Suppressor macrophage (primary cell): ENCODE measurements around the gene CDK4.
"Not testable (repeated sequence)": the region's sequence is repeated elsewhere in the genome, so short reads cannot be mapped to it uniquely, and the experiment has no call there.

ENCODE experiments used
- DNase-seq, 4 experiments: peaks; one replicate each; pipeline ENCODE4 v3.0.0-alpha.2; 2020 to 2022

Gene CDK4

DNA sequence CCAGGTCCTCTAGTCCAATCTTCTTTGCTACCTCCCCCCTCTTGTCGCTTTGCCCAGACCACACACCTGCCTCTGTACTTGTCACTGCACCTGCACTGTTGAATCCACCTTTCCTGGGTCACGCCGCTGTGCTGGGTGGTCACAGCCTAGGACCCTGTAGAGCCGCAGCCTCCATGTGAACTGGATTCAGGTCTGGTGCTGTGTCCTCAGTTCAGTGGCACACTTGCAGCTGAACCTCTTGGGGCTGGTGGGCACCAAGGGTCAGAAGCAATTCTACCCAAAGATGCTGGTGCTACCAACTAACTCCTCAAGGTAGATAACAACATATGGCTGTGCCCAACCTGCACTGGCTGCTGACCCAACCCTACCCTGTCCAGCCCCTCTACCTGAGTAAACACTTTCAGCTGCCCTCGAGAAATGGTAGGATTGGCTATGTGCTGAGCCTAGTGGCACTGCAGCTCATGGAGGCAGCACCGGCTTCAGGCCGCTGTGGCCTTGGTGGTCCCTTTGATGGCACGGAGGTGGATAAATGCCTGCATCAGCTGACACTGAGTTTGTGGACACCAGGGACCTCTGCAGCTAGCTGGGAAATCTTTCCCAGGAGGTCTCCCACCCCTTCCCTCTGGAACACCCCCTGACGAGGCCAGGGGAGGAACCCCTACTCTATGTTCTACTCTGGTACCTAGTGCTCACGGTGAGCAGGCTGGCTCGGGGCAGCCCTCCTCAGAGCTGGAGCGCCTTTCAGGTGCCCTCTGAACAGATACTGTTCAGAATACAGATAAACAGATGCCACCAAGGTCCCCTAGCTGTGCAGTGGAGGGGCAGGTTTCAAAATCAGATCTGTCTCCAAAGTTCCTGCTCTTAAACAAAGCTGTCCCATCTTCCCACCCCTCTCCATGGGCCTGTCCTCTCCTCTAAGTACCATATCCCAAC lies 27.8 kb downstream of the CDK4 start:
- no peak for DNase-seq

DNA sequence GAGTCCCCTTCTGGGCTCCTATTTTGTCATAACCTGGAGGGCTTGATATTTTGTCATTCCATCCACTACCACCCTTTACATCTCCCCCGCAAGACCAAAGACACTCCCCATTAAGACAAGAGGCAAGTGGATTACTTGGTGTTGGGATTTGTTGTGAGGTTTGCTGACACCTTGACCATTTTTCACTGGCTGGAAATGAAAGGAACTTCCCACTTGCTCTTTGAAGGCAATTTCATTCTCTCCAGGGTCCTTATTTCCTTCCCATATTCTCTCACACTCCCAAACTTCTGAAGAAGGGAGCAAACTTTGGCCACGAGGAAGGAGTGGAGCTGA lies 28.5 kb downstream of the CDK4 start:
- DNase-seq: no peak

DNA sequence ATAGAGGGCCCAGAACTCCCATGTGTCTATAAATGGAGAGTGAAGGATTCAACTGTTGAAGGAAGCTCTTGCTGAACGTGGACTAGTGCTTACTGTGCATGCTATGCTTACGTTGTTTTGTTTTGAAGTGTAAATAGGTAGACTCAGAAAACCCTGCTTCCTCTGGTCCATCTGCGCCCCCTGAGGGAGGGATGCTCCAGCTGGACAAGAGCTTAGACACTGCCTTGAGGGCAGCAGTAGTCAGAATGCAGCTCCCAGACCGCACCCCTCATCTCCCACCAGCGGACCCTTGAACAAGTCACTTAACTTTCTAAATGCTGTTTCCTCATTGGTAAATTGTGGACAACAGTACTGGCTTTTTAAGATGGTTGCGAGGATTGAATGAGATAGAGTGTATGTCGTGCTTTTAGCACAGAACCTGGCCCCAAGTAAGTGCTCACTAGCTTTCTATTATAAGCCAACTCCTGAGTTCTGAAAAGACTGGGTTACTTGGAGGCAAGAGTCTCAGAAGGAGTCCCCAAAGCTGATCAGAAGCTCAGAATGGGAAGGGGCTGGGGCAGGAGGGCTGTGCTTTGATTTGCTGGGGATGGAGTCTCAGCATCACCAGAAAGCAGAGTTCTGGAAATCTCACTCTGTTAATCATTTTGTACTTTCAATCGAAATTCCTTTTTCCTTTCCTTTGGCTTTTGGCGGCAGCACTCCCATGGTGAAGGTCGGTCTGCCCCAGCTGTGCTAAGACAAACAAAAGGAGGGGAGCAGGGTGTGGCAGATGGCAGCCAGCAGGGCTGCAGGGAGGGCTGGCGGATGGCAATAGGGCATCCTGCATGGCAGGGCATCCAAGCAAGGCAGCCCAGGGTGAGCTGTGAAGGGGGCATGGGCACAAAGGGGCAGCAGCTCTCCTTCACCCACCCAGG lies 29.1 kb downstream of the CDK4 start:
- no peak for DNase-seq

DNA sequence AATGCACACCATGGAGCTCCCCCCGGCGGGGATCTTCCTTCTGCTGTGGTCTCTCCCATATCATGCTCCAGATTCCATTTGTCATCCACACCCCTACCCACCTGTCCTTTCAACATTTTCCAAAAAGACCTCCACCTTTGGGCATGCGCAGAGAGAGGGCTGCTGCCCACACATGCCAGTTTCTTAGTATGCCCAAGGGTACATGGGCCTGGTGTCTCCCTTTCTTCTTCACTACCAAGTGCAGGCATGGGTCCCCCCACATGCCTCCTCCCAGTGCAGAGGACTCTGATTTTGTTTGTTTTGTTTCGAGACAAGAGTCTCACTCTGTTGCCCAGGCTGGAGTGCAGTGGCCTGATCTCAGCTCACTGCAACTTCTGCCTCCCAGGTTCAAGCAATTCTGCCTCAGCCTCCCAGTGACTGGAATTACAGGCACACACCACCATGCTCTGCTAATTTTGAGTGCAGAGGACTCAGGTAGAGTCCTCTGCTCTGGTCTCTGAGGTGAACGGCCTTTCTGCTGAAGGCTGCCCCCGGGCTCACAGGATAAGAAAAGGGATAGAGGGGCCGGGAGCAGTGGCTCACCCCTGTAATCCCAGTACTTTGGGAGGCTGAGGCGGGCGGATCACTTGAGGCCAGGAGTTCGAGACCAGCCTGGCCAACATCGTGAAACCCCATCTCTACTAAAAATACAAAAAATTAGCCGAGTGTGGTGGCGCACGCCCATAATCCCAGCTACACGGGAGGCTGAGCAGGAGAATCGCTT lies 30.1 kb downstream of the CDK4 start:
- not testable (repeated sequence) for DNase-seq

DNA sequence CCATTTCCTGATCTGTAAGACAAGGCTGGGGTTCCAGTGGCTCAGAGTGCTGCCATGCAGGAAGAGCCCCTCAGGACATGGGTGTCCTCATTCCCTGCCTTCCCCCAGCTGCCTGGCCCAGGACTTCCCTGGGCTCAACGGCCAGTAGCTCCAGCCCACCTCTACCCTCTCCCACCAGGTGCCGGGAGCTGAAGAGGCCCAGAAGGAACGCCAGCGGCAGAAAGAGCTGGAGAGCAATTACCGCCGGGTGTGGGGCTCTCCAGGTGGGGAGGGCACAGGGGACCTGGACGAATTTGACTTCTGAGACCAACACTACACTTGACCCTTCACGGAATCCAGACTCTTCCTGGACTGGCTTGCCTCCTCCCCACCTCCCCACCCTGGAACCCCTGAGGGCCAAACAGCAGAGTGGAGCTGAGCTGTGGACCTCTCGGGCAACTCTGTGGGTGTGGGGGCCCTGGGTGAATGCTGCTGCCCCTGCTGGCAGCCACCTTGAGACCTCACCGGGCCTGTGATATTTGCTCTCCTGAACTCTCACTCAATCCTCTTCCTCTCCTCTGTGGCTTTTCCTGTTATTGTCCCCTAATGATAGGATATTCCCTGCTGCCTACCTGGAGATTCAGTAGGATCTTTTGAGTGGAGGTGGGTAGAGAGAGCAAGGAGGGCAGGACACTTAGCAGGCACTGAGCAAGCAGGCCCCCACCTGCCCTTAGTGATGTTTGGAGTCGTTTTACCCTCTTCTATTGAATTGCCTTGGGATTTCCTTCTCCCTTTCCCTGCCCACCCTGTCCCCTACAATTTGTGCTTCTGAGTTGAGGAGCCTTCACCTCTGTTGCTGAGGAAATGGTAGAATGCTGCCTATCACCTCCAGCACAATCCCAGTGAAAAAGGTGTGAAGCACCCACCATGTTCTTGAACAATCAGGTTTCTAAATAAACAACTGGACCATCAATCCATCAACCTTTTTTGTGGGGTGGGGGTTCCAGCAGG lies 31.2 kb downstream of the CDK4 start:
- DNase-seq: no peak

DNA sequence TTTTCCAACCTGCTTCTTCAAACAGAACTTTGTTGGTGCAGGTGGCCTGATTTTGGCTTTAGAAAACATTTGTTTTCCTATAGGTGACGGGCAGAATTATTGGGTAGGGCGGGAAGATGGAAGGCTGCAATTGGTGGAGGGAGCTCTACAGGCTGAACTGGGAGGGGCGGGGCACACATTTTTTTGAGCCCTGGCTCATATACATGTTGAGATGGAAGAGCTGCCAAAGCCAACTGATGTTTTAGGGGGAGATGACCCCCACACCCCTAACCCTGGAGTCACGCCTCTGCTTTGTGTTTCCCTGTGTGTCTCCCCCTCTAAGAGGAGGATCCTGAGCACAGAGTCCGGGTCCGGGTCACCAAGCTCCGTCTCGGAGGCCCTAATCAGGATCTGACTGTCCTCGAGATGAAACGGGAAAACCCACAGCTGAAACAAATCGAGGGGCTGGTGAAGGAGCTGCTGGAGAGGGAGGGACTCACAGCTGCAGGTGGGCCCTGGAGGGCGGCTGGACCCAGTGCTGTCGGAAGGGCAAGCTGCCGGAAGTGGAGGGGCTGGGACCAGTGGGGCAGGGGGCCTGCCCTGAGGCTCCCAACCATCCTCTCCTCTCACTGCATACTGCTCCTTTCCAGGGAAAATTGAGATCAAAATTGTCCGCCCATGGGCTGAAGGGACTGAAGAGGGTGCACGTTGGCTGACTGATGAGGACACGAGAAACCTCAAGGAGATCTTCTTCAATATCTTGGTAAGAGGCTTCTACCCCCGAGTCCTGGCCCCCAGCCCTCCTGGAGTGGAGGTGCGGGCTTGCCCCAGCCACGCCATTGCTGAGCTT lies 32.1 kb downstream of the CDK4 start:
- DNase-seq: no peak

DNA sequence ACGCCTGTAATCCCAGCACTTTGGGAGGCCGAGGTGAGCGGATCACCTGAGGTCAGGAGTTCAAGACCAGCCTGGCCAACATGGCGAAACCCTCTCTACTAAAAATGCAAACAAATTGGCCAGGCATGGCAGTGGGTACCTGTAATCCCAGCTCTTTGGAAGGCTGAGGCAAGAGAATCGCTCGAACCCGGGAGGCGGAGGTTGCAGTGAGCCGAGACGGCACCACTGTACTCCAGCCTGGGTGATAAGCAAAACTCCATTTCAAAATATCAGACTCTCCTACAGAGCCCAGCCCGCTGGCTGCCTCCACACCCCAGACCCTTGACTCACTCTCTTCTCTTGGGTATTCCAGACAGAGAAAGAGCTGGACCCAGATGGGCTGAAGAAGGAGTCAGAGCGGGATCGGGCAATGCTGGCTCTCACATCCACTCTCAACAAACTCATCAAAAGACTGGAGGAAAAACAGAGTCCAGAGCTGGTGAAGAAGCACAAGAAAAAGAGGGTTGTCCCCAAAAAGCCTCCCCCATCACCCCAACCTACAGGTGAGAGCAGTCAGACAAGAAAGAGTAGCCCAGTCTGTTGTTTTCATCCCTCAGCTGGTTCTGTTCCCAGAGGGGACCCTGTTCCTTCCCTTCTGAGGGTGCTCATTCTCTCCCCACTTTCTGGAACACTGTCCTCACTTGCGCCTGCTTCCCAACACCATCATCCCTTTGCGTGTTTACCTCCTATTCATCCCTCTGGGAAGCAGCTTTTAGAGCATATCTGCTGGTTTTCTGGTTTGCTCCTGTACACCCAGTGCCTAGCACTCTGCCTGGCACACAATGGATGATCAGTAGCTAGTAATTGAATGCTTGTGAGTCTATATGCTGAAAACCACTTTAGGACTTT lies 33.2 kb downstream of the CDK4 start:
- DNase-seq: no peak

DNA sequence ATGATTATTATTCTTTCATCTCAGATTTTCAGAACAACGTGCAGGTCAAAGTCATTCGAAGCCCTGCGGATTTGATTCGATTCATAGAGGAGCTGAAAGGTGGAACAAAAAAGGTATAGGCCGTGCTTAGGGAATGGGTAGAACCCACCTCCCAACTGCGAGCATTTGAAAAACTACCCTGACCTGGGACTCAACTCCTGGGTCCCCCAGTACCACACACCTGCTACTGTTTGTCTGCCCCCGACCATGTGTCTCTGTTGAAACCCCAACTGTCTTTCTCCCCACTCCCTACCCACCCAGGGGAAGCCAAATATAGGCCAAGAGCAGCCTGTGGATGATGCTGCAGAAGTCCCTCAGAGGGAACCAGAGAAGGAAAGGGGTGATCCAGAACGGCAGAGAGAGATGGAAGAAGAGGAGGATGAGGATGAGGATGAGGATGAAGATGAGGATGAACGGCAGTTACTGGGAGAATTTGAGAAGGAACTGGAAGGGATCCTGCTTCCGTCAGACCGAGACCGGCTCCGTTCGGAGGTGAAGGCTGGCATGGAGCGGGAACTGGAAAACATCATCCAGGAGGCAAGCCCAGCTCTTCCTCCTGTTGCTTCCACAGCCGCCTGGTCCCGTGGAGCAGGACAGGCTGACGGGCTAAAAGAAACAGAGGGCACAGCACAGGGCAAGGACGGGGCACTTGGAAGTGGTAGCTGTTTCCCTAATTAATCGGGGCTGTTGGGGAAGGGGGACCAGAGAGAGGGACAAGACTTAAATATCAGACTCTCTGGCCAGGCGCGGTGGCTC lies 34.1 kb downstream of the CDK4 start:
- DNase-seq: no peak

DNA sequence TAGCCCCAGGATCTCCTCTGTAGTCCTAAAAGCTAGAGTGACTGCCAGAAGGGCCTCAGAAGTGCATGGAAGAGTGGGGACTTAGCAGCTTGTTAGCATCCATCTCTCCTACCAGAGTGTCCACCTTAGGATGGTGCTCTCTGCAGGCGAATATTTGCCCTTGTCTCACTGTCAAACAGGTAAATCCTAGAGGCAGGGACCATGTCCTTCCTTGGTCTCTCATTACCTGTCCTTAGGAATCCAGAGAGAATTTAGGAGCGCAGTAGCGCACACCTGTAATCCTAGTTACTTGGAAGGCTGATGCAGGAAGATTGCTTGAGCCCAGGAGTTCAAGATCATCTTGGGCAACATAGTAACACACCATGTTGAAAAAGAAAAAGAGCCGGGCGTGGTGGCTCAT lies 35.0 kb downstream of the CDK4 start:
- DNase-seq: no peak

DNA sequence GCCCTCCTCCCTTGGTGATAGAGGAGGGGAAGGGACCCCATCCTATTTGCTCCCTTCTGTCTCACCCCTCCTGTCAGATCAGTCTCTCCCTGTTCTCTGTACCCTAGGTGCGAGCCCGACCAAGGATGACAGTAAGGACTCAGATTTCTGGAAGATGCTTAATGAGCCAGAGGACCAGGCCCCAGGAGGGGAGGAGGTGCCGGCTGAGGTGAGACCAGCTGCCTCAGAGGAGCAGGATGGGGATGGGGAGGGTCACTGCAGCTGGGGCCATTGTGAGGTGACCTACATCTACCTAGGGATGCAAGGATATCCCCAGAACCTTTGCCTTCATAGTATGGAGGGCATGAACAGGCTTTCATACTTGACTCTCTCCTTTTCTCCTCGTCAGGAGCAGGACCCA lies 35.8 kb downstream of the CDK4 start:
- DNase-seq: no peak

DNA sequence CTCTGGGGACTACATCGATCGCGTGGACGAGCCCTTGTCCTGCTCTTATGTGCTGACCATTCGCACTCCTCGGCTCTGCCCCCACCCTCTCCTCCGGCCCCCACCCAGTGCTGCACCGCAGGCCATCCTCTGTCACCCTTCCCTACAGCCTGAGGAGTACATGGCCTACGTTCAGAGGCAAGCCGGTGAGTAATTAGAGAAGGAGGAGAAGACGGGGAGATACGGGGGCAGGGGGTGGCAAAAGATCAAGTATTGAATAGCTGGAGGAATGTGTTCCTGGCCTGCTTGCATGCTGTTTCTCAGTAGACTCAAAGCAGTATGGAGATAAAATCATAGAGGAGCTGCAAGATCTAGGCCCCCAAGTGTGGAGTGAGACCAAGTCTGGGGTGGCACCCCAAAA lies 36.3 kb downstream of the CDK4 start:
- DNase-seq: no peak

DNA sequence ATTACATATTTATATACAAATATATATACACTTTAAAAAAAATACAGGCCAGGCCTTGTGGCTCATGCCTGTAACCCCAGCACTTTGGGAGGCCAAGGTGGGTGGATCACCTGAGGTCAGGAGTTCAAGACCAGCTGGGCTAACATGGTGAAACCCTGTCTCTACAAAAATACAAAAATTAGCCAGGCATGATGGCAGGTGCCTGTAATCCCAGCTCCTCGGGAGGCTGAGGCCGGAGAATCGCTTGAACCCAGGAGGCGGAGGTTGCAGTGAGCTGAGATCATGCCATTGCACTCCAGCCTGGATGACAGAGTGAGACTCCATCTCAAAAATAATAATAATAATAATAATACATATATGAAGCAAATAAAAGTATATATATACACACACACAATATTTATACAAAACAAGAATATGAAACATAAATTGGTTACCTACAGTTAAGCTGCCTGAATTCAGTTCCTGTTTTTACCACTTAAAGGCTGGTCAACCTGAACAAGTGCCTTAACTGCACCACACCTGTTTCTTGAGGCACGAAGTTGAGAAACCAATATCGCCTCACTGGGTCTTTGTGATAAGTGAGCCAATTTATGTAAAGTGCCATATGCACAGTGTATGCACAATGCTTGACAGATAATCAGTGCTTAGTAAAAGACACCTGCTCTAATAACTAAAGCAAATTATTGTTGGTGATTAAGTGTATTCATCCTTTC lies 36.9 kb downstream of the CDK4 start:
- DNase-seq: not testable (repeated sequence)

DNA sequence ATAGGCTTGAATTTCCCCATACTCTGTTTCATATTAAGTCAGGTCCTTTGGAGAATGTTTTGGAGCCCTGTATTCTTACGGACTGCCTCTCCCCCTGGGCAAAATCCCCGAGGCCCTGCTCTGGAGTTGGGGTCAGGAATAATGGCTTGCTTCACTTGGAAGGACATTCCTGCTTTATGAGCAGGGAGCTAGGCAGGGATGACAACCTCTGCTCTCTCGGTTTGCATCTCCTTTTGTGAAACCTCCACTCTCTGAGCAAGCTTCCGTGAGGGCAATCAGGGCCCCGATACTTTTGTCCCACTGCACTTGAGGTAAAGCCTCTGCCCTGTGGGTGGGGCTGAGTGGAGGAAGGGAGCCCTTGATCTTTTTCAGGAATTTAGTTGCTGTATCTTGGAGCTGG lies 38.9 kb downstream of the CDK4 start:
- no peak for DNase-seq

DNA sequence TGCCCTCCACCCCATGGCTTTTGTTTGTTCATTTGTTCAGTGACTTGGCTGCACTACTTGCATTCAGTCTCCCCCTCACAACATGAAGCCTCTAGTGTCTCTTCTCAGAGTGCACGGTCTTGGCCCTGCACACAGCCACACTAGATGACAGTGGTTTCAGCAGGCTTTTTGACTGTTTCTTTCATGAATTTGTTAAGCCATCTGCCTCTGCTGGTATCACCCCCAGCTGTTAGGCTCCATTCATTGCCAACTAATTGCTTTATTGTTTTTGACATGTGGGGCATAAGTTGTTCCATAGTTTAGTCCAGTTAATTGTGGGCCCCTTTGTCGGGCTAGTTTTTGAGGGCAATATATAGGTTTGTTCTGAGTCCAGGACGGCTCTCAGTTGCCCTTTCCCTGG lies 39.4 kb downstream of the CDK4 start:
- no peak for DNase-seq

DNA sequence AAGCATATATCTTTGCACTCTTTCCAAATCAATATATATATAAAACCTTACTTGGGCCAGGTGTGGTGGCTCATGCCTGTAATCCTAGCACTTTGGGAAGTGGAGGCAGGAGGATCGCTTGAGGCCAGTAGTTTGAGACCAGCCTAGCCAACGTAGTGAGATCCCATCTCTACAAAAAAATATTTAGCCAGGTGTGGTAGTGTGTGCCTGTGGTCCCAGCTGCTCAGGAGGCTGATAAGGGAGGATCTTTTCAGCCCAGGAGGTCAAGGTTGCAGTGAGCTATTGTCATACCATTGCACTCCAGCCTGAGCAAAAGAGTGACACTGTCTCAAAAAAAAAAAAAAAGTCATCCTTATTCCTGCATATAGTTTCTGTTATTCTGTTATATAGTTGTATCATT lies 43.8 kb downstream of the CDK4 start:
- no peak for DNase-seq

DNA sequence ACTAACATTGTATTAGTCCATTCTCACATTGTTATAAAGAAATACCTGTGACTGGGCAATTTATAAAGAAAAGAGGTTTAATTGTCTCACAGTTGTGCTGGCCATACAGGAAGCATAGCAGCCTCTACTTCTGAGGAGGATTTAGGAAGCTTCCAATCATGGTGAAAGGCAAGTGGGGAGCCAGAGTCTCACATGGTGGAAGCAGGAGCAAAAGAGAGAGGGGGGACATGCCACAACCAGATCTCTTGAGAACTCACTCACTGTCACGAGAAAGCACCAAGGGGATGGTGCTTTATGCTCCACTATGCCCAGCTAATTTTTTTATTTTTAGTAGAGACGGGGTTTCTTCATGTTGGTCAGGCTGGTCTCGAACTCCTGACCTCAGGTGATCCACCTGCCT lies 44.9 kb downstream of the CDK4 start:
- DNase-seq: no peak

DNA sequence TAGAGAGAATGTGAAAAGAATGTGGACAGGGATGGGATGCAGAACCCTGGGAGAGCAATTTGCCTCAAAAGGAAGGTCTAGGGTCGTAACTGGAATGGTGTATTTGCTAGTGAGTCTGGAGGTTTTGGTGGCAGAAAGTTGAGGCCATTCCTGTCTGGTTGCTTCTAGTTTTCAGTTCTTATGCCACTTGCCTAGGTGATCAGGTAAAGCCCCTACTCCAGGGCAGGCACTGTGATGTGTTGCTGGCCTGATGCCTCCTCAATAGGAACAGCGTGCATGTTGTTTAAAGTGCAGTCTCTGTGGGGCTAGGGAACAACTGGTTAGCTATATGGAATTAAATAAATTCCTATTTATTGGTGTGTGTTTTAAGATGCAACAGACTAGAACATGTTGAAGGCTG lies 51.8 kb downstream of the CDK4 start:
- no peak for DNase-seq

DNA sequence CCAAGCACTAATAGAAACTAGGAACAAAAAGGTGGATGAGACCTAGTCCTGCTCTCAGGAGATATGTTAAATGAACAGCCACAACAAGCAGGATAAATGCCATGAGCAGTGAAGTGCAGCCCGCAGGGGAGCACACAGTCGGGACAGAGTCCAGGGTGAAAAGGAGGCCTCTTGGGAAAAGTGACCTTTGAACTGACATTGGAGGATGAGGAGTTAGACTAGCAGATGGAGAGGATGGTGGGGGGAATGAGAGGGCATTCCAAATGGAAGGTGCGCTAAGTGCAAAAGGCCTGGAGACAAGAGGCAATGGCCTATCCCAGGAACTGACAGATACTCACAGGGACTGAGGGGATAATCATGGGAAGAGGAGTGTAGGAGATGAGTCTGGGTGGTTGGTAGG lies 53.7 kb downstream of the CDK4 start:
- DNase-seq: no peak
